Measurements from ENCODE around the gene BACH2.

DNA sequence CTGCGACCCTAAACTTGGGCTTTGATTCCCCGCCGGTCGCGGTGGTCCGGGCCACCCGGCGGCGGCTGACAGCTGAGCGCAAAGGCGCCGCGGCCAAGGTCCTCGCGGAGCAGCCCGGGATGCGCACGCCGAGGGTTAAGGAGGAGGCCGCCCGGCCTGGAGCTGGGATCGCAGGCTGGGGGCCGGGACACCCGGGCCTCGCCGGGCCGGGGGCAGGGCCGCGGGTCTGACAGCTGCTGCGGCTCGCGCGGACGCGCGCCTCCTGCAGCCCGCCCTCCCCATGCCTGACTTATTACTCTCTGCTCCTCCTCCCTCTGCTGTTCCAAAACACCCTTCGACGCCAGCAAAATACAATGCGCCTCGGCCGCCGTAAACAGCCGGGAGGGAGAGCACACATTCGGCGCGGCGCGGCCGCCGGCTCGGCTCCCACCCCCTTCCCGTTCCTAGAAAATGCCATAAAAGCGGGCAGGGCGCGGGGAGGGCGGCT lies 746 bp downstream of the BACH2 start:
- TF ChIP-seq CTCF (IDR thresholded peaks at IDR 0.05; ENCODE audit: low read depth, low read length, poor library complexity, severe bottlenecking): no peak
- no peak for TF ChIP-seq EZH2phosphoT487 (IDR thresholded peaks at IDR 0.05; ENCODE audit: borderline replicate concordance, low read length)
